ENCODE results near the gene ACAD8. TPM values are rescaled to one million over a fixed set of nuclear protein-coding genes. Genes with fewer than 3 reads are reported as not detected.
"Not testable (repeated sequence)": the region's sequence is repeated elsewhere in the genome, so short reads cannot be mapped to it uniquely, and the experiment has no call there.

The ACAD8 gene
- total and polyA plus RNA-seq, 3 donors from 2014 or later = 27.4 to 47.9 (median 35.1) TPM

GRCh38 chr11:134278356-134278755, 25.0 kb downstream of the ACAD8 start:
- Histone ChIP-seq H3K27me3 (no peaks in the 10 kb centered on the region), H3K9me3 (no peaks in the 10 kb centered on the region), H3K36me3 (ENCODE audit: low read depth, missing control alignments) (no peaks in the 10 kb centered on the region), H3K4me3 (no peak overlapping the region), H3K4me1 (peaks cover 7% of the 10 kb centered on the region), H3K27ac (no peak overlapping the region)
- no peak for DNase-seq
- intact Hi-C loops (cut with DNase I; ENCODE audit: low total_unique reads) = loop anchor here (10.0 kb wide), 1 partner anchor 46 kb away; no protein-coding TSS in a partner anchor
- 90 to 93% methylated on average over 4 of the region's 4 CpGs for WGBS, 2 donors
- TF ChIP-seq CTCF (IDR thresholded peaks at IDR 0.05) (no peak), POLR2A (IDR thresholded peaks at IDR 0.05) (no peak)

- intact Hi-C loops (cut with DNase I; ENCODE audit: low total_unique reads); H3K4me1 ChIP-seq; H3K4me3 ChIP-seq; H3K9me3 ChIP-seq; H3K27ac ChIP-seq; H3K27me3 ChIP-seq; DNase-seq; H3K36me3 ChIP-seq (ENCODE audit: low read depth, missing control alignments): not testable (repeated sequence)
- 60% methylated on average over 1 of the region's 17 CpGs; no CpG with 5 or more reads in 1 of the 2 donors for WGBS, 2 donors
Measured at GRCh38 chr11:134281635-134282034, 28.3 kb downstream of the ACAD8 start.

- no peak overlapping the region for H3K27ac ChIP-seq
- WGBS, 2 donors = 80 to 82% methylated on average over 20 to 22 of the region's 22 CpGs
- H3K4me1 ChIP-seq = peaks cover under 1% of the 10 kb centered on the region
- TF ChIP-seq POLR2A (IDR thresholded peaks at IDR 0.05) = no peak
- no peak for TF ChIP-seq CTCF (IDR thresholded peaks at IDR 0.05)
- no peaks in the 10 kb centered on the region for H3K9me3 ChIP-seq
- H3K27me3 ChIP-seq = no peaks in the 10 kb centered on the region
- no peak overlapping the region for H3K4me3 ChIP-seq
- intact Hi-C loops (cut with DNase I; ENCODE audit: low total_unique reads) = no loop called here
- no peak for DNase-seq
- H3K36me3 ChIP-seq (ENCODE audit: low read depth, missing control alignments) = no peaks in the 10 kb centered on the region
Measured at GRCh38 chr11:134282121-134283045, 29.0 kb downstream of the ACAD8 start.

- Histone ChIP-seq H3K36me3 (ENCODE audit: low read depth, missing control alignments) (no peaks in the 10 kb centered on the region), H3K4me3 (no peak overlapping the region), H3K27ac (no peak overlapping the region), H3K9me3 (no peaks in the 10 kb centered on the region), H3K27me3 (no peaks in the 10 kb centered on the region), H3K4me1 (no peaks in the 10 kb centered on the region)
- TF ChIP-seq CTCF (IDR thresholded peaks at IDR 0.05) = no peak
- TF ChIP-seq POLR2A (IDR thresholded peaks at IDR 0.05) = no peak
- intact Hi-C loops (cut with DNase I; ENCODE audit: low total_unique reads) = no loop called here
- 77 to 83% methylated on average over 13 to 16 of the region's 16 CpGs for WGBS, 2 donors
- no peak for DNase-seq
Measured at GRCh38 chr11:134283461-134284230, 30.3 kb downstream of the ACAD8 start.

- WGBS, 2 donors = 89 to 92% methylated on average over 5 of the region's 5 CpGs
- H3K4me3 ChIP-seq; H3K9me3 ChIP-seq; H3K27ac ChIP-seq; H3K27me3 ChIP-seq; H3K4me1 ChIP-seq; H3K36me3 ChIP-seq (ENCODE audit: low read depth, missing control alignments); intact Hi-C loops (cut with DNase I; ENCODE audit: low total_unique reads); DNase-seq: not testable (repeated sequence)
Measured at GRCh38 chr11:134284349-134284748, 31.0 kb downstream of the ACAD8 start.

All from testis (tissue), 3 donors.